Measurements from ENCODE around the gene MDM1.

- TF ChIP-seq CTCF (conservative IDR thresholded peaks at IDR 0.05) (no peak), EZH2 (IDR thresholded peaks at IDR 0.05; ENCODE audit: low read depth) (no peak)
Measured at GRCh38 chr12:68361953-68362352, 29.8 kb upstream of the MDM1 start.
